GM12873 (cell line): Measurements from ENCODE around the gene DCC.

ENCODE experiments used
- CTCF ChIP-seq: IDR thresholded peaks from 2 replicates; pipeline ENCODE4 v1.5.1; 2012; ENCODE audit warnings: low read depth, mild to moderate bottlenecking, moderate library complexity, low read length, control low read depth; ENCODE audit not compliant: insufficient read depth; ENCODE audit errors: missing control alignments

The DCC gene

GRCh38 chr18:52323802-52324201, 16.2 kb upstream of the DCC start:
- TF ChIP-seq CTCF: no peak

GRCh38 chr18:52325997-52326396, 14.0 kb upstream of the DCC start:
- TF ChIP-seq CTCF: no peak

GRCh38 chr18:52333860-52334259, 6.1 kb upstream of the DCC start:
- no peak for TF ChIP-seq CTCF

GRCh38 chr18:52334307-52334706, 5.7 kb upstream of the DCC start:
- no peak for TF ChIP-seq CTCF

- no peak for TF ChIP-seq CTCF
Measured at GRCh38 chr18:52334896-52335295, 5.1 kb upstream of the DCC start.

- no peak for TF ChIP-seq CTCF
Measured at GRCh38 chr18:52337276-52337675, 2.7 kb upstream of the DCC start.

GRCh38 chr18:52340406-52341102, 557 bp downstream of the DCC start:
- TF ChIP-seq CTCF: no peak
